ENCODE measurements around the gene RPS6KA2.
A peak's percentile ranks its signal among the peaks of the same experiment; 100 is the strongest.

RPS6KA2 gene

DNA sequence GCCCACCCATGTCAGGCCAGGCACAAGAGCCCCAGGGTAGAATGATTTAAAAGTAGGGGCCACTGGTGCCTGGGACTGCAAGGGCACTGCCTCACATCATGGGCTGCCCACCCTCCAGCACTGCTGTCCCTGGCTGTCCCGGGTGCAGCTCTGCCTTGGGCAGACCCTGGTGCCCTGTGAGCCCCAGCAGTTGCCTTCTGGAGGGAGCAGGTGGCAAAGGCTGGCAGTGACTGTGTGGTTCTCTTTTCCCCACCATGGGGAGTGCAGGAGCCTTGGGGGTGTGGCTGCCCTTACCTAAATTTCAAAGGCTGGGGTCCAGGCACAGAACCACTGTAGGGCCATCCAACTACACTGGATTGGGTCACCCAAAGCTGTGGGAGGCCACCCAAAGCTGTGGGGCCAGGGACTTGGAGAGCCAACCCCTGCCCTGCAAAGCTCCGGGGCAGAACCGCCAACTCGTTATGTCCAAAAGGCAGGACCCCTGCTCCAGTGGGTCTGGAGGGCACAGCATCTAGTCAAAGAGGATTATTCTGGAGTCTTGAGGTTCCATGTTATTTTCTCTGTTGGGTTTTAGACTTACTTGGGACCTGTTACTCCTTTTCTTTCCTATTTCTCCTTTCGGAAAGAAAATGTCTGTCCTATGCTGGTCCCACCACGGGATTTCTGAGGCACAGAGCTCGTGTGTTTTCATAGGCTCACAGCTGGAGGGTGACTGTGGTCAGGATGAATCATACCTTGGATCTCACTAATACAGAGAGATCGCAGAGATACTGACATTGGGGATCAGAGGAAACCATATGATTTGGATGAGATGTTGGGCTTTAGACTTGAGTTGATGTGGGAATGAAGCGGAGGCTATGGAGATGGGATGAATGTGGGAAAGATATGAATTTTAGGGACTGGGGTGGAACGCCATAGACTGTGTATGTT, 105.9 kb downstream of the RPS6KA2 start:
- no peak for DNase-seq

DNA sequence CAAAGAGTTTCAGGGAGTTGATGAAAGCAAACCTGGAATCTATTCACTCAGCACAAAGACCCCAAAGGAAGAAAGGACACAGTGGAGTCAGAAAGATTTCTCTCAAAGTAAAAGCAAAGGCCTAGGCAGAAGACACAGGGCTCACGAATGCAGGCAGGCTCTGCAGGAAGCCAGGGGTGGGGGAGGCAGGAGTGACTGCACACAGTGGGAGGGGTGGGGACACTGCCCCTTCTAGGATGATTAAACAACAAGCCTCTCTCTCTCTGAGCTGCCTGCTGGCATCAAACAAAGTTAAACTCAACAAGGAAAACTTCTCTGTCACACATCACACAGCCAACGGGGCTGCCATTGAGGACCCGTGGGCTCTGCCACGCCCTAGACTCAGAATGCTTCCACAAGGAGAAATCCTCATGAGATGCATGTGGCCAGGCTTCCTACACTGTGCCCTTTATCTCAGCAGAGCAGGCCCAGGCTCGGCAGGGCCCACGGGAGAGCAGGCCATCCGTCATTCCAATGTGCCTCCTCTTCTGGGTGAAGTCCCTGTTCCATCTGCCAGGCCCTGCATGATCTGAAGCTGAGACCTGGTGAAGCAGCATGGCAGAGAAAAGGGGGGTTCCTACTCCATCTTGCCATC, 110.7 kb downstream of the RPS6KA2 start:
- DNase-seq: no peak

DNA sequence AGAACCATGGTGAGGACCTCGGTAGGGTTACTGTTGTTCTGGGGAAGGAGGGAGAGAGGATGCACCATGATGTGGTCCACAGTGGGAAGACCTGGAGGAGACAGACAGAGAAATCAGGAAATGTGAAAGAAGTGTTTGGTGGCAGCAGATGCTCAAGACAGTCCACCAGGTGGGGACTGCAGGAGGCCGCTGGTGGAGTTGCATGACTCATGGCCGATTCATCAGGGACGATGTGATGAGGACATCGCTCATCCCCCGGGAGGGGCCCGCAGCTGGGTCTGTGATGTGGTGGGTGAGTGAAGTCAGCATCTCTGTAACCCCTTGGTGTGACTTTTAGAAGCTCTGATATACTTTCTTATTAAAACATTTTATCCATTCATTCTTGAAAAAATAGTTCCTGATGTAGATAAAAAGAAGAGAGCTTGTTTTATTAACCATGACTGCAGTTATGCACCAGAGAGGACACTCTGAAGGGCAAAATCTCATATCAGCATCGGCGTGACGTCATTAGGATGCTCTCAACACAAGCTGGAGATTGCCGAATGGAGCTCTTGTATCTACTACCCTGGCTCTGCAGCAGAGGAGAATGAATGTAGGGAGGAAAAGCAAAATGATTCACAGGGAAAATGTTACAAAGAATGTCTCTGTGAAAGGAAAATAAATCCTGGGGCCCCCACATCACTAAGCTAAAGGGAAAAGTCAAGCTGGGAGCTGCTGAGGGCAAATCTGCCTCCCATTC, 111.8 kb downstream of the RPS6KA2 start:
- DNase-seq: no peak

DNA sequence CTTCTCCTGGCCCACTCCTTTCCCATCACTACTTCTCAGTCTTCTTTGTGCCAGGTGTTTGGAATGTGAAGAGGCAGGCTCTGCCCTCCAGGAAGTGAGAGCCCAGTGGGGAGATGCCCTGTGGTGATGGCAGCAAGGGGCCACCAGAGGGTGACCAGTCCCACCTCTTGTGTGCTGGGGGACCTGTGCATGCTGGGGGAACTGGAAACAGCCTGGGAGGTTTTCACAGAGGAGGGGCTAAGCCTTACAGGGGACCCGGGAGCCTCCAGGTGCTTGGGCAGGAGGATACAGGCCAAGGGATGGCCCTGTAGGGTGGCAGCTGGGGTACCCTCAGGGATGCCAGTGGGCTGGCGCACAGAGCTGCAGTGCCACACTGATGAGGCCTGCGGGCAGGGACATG, 112.9 kb downstream of the RPS6KA2 start:
- DNase-seq: no peak

DNA sequence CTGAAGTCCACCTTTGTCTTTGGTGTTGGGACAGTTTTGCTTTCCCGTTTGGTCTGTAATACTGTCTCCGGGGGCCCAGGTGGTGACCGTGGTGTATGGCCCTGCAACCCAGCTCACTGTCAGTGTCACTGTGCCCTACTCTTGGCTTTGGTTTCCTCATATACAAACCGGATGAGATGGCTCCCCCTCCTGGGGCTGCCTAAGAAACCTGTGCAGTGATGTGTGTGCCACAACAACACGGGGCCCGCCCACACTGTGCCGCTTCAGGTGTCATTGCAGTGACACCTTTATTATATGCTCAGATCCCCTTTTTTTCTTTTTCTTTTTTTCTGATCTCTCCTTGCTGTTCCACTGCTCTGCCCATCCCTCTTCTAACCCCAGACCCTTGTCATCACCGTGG, 114.5 kb downstream of the RPS6KA2 start:
- DNase-seq: no peak

DNA sequence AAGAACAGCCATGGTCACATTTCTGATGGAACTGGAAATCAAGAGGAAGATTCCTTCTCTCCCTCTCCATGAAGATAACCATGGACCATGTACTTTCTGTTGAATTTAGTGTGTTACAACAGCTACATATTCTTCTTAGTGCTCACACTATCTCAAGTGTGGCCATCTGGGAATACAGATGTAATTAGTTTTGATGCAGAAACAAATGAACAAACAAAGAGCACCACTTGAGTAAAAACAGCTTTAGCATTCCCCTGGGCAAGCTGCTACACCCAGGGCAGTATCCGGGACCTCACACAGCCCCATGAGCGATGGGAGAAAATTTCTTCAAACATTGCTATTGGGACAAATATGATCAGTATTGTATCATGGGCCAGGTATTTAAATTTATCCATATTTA, 115.7 kb downstream of the RPS6KA2 start:
- DNase-seq: no peak

DNA sequence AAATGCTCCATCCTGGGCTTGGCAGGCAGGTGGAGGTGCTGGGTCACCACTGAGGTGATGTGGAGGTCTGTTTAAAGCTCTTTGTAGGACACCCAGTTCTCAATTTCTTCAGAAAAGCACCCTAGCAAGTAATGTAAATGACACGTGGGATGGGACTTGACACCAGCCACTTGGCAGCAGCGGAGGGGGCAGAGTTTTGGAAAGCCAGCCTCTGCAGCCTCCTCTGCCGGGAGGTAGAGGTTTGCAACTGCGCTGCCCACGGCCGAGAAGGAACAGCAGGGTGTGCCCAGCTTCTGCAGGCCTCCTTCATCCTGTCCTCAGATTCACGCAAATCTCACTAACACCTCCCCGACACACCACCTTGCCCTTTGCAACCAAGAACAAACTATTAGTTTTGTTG, 117.9 kb downstream of the RPS6KA2 start:
- DNase-seq: no peak

DNA sequence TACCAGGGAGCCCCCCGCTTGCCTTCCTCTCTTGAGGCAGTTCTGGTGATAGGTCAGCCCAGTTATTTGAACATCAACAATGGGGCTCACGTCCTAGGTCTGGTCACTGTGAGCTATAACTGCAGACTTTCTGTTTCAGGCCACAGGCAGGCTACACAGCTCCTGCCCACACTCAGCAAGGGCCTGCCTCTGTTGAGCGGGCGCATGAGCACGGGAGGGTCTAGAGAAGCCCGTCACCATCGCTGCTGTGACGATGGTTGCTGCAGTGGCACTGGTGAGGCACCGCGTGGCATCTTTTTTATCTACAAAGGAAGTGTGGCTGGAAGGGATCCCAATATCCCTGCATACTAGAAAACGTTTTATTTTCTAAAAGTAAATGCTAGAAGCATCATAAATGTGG, 118.3 kb downstream of the RPS6KA2 start:
- no peak for DNase-seq

DNA sequence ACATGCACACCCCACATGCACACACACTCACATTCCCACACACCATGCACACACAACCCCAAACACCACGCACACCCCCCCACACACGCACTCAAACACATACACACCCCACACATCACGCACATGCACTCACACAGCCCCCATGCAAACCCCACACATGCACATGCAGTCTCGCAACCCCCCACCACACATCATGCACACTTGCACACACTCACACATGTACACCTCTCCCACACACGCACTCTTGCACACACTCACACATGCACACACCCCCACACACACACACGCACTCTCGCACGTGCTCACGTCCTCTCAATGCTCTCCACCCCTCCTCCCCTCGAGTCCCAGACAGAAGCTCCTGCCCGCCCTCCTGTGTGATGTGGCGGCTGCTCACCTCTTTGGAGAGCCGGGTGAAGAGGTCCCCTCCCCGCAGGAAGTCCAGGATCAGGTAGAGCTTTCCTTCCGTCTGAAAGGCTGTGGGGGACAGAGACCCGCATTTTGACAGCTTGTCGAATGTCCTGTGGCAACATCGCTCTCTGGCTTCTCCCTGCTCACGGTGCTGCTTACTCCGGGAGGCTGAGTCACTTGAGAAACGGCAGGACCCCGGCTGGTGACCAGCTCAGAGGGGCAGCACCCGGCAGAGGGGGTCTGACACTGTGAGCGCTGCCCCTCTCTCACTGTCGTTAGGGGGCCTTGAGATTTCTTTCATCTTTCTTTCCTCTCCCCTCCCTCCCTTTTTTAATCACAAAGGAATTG, 119.1 kb downstream of the RPS6KA2 start:
- DNase-seq: no peak

DNA sequence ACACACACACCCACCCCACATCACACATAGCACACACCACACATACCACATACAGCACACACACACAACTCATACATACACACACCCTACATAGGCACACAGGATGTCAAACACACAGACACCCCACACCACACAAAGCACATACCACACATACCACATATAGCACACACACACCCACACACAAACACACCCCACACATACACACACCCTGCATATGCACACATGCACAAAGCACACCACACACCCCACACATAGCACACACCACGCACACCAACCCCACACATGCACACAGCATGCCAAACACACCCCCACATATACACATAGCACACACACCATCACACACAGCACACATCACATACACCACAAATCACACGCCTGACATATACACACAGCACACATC, 119.7 kb downstream of the RPS6KA2 start:
- DNase-seq: no peak

DNA sequence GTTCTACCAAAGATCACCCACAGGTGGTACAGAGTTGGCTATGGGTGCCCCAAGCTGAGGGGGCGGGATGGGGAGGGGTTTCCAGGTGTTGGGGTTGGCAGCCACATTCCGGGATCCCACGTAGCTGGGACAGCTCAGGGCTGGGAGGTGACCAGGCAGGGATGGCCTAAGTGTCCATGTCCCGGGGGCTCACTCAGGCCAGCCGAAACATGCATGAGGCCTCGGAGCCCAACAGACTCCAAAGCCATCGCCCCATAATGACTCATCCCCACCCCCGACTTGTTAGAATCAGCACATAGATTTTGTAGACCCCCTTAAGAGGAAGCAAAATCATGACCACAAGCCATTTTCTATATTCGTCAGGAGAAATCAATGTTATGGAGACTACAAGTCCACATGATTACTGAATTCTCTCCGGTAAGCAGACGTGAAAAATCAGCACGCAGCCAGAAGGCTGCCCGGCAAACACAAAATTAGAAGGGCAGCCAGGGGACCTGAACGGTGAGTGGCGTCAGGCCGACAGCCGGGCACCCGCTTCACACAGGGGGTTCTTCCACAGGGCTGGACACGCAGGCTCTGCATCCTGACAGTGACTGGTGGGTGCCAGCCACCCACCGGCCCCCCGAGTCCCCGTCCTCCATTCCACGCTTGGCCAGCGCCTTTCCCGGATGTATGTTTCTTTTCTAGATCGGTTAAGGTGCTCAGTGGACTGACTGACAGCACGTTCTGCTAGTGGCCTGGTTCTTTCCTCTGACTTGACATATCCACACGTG, 121.7 kb downstream of the RPS6KA2 start:
- no peak for DNase-seq

DNA sequence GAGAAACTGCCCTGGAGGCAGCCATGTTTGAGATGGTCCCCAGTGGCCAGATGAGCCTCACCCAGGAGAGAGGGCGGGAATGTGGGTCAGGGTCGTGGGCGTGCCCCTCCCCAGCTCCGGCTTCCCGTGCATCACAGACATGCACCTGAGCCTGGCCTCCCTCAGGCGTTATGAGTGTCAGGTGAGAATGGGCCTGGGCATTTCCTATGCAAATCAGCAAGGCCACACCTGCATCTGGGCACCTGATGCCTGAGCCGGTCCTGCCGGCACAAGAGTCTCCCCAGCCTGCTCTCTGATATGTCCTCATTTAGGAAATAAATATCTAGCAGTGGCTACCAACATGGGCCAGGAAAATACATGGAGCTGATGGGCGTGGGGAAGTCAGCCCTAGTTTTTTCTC, 123.0 kb downstream of the RPS6KA2 start:
- DNase-seq: peak; percentile 79

DNA sequence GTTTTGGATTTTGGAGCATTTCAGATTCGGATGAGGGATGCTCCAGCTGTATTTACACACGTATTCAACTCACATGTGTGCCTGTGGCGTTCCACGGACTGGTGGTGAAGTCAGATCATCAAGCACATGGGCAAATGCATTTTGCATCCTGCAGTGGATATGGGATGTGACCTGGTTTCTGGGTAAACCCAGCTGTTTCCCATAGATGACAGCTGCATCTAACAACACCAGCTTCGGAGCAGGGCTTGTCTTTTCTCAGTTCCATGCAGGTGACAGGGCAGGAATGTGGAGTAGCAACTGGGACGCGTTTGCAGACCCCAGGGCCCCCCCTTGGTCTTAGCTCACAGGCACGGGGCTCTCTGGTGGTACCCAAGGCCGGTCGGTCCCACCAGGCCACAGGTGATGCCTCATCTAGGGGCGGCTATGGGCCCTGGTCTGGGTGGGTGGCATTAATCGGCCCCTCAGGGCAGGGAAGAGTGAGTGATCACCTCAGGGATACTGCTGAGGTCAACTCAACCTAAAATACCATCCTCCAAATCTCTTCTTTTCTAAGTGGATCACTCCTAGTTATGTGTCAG, 123.8 kb downstream of the RPS6KA2 start:
- DNase-seq: no peak

DNA sequence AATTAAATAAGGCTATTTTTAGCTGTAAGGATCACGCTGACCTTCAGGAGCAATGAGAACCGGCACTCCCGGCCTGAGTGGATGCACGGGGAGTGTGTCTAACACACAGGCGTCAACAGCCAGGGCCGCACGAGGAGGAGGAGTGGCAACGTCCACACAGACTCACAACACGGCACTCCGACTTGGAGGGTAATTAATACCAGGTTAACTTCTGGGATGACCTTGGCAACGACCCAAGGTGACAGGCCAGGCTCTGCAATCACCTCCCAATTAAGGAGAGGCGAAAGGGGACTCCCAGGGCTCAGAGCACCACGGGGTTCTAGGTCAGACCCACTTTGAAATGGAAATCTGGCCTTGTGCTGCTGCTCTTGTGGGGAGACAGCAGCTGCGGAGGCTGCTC, 124.6 kb downstream of the RPS6KA2 start:
- no peak for DNase-seq

DNA sequence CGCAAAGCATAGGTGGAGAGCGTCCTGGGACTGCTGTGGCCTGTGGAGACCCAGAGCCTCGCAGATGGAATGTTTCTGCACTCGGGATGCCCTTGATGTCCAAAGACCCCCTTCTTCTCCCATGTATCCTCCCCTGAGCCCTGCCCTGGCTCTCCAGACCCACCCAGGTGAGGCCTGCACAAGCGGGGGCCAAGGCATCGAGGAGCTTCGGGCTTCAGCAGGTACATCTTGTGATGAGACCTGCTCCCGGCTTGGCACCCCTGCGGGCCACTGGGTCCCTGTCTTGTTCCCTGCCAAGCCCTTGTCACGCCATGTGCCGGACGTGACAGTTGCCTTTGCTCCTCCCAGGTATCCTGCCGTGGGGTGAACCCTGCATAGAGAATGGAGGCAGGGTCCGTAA, 125.8 kb downstream of the RPS6KA2 start:
- DNase-seq: no peak

DNA sequence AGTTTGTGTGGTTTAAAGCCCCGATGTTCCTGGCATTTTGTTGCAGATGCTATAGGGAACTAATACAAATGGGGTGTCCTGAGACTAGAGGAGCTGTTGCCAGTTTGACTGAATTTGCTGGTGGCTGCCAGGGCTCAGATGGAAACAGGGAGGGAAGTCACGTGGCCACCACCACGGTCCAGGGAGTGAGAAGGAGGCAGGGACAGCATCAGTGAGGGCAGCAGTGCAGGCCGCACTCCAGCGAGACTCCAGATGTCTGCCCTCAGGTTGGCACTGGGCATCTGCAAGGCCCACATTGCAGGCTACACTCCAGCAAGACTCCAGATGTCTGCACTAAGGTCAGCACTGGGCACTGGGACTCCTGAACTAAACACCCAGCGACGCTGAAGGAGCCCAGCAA, 126.8 kb downstream of the RPS6KA2 start:
- no peak for DNase-seq

DNA sequence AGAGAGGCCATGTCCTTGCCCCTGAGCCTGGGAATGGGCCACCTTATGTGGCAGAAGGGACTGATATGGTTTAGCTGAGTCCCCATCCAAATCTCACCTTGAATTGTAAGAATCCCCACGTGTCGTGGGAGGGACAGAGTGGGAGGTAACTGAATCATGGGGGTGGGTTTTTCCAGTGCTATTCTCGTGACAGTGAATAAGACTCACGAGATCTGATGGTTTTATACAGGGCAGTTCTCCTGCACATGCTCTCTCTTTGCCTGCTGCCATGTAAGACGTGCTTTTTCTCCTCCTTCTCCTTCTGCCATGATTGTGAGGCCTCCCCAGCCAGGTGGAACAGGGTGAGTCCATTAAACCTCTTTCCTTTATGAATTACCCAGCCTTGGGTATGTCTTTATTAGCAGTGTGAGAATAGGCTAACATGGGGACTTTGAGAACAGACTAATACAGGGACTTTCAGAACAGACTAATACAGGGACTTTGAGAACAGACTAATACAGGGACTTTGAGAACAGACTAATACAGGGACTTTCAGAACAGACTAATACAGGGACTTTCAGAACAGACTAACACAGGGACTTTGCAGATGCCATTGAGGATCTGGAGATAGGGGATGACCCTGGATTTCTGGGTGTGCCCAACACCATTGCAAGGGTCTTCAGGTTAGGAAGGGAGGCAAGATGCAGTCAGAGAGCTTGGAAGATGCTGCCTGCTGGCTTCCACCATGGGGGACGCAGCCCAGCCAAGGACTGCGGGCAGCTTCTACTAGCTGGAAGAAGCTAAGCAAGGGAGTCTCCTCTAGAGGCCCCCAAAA, 127.5 kb downstream of the RPS6KA2 start:
- no peak for DNase-seq

DNA sequence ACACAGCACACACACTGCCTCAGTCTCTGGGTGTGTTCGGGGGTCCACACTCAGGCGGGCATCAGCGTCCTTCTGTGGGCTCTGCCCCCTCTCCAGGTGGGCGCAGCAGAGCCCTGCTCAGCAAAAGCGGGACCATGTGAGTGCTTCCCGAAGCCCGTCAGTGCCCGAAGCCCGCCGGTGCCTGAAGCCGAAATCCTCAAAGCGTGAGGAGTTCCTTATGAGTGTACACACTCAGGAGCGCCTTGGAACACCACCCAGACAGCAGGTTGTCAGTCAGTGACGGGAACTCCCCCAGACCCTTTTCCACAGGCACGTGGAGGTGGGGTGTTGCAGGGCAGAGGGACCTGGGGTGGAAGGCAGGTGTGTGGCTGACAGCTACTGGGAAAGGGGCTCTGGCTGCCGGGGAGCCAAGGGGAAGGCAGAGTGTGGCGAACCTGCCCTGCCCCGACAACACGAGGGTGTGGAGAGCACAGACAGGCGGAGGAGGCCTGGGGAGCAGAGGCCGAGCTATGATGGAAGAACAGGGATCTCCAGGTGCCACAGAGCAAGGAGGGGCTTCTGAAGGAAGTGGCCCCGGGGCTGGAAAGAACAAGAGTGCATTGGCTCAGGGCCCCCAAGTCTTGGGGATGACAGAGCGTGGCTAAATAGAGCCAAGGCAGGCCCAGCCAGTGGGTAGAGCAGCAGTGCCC, 128.2 kb downstream of the RPS6KA2 start:
- no peak for DNase-seq

DNA sequence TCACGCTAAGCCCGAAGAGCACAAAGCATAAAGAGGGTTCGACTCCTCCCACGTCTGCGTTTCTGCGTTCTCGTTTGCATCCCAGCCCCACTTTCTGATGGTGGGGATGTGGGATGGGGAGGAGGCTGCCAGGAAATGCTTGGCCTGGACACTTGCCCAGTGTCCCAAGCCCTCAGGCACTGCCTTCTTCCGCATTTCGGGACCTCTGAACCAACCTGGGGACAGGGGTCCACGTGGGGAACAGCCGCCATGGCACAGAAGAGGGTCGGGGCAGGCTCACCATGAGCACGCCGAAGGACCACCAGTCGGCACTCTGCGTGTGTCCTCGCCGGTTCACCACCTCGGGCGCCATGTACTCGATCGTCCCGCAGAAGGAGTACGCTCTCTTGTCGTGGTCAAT, 128.8 kb downstream of the RPS6KA2 start:
- DNase-seq: no peak

Measured in NCI-H526 treated with DMSO at 0.1 percent for 48 hours (cell line).